H1 (cell line): ENCODE measurements around the gene CEACAM21. TPM values are rescaled to one million over a fixed set of nuclear protein-coding genes. Genes with fewer than 3 reads are reported as not detected.

ENCODE experiments used
- CTCF ChIA-PET: fragments of 300-600 bp; sonication (Branson Sonifier 250); formaldehyde crosslinking; loops from one replicate; lab custom pipeline; 2021; ENCODE audit not compliant: partially characterized antibody; lab: Charles Lee
- POLR2A ChIA-PET: fragments of 300-600 bp; sonication (Branson Sonifier 250); formaldehyde crosslinking; loops from one replicate; lab custom pipeline; 2021; ENCODE audit warnings: inconsistent platforms; ENCODE audit not compliant: partially characterized antibody; lab: Charles Lee
- DNase-seq, 2 experiments: peaks; one replicate each; pipeline versions ENCODE4 v3.0.0 to v3.0.0-alpha.2; 2010 to 2022; ENCODE audit warnings: low spot score in 2 of 2, low read depth in 1 of 2, mixed read lengths in 1 of 2
- FAIRE-seq: peaks from 2 replicates; lab custom pipeline; 2011; peaks lifted over from hg19 to GRCh38; lab: Jason Lieb, UNC
- H2AFZ ChIP-seq: 2 replicates; pipeline ENCODE4 v1.8.1; 2012; ENCODE audit warnings: low read length, inconsistent platforms
- H2AK5ac ChIP-seq: 2 replicates; pipeline ENCODE4 v1.6.1; 2013; ENCODE audit warnings: low read depth, low read length
- H2BK120ac ChIP-seq: replicated peaks from 2 replicates; pipeline ENCODE3; 2013; ENCODE audit warnings: low read depth, low read length, inconsistent platforms
- H2BK12ac ChIP-seq: 2 replicates; pipeline ENCODE4 v1.6.1; 2013; ENCODE audit warnings: low read depth, low read length
- H2BK15ac ChIP-seq: 2 replicates; pipeline ENCODE4 v1.6.1; 2013; ENCODE audit warnings: low read length
- H2BK20ac ChIP-seq: 2 replicates; pipeline ENCODE4 v1.6.1; 2013; ENCODE audit warnings: low read length
- H2BK5ac ChIP-seq: 2 replicates; pipeline ENCODE4 v1.6.1; 2013; ENCODE audit warnings: low read depth, low read length
- H3K14ac ChIP-seq: 2 replicates; pipeline ENCODE4 v1.6.1; 2013; ENCODE audit warnings: inconsistent platforms; ENCODE audit not compliant: insufficient read length
- H3K18ac ChIP-seq: 2 replicates; pipeline ENCODE4 v1.6.1; 2013; ENCODE audit warnings: low read length; ENCODE audit errors: extremely low read depth
- H3K23ac ChIP-seq: 2 replicates; pipeline ENCODE4 v1.6.1; 2013; ENCODE audit warnings: inconsistent platforms; ENCODE audit not compliant: insufficient read length
- H3K23me2 ChIP-seq: 2 replicates; pipeline ENCODE4 v1.6.1; 2013; ENCODE audit warnings: low read depth, low read length
- H3K27ac ChIP-seq: 2 replicates; pipeline ENCODE4 v1.6.1; 2011; ENCODE audit warnings: low read depth, low read length, inconsistent platforms
- H3K27me3 ChIP-seq, 4 experiments: replicated peaks in 1 of 4; 1 replicate in 1 of 4; 2 replicates in 3 of 4; pipeline versions ENCODE4 v1.6.1 to v1.8.1; 2011 to 2013; ENCODE audit warnings: low read length in 3 of 4, mild to moderate bottlenecking in 3 of 4, inconsistent platforms in 2 of 4, mixed read lengths in 2 of 4, moderate library complexity in 1 of 4; ENCODE audit not compliant: control insufficient read depth in 3 of 4, insufficient read depth in 3 of 4; ENCODE audit errors: extremely low read depth in 1 of 4
- H3K36me3 ChIP-seq, 4 experiments: 2 replicates each; pipeline versions ENCODE4 v1.6.1 to v1.8.1; 2011 to 2013; ENCODE audit warnings: mild to moderate bottlenecking in 4 of 4, low read length in 3 of 4, moderate library complexity in 2 of 4, control low read depth in 1 of 4, inconsistent platforms in 1 of 4; ENCODE audit not compliant: insufficient read depth in 4 of 4, control insufficient read depth in 2 of 4
- H3K4ac ChIP-seq: replicated peaks from 2 replicates; pipeline ENCODE3; 2013; ENCODE audit warnings: low read length, low read depth, mixed read lengths, inconsistent platforms; ENCODE audit not compliant: insufficient read length
- H3K4me1 ChIP-seq, 4 experiments: replicated peaks in 1 of 4; 1 replicate in 1 of 4; 2 replicates in 3 of 4; pipeline versions ENCODE4 v1.6.1 to v1.8.1; 2011 to 2013; ENCODE audit warnings: low read length in 3 of 4, inconsistent platforms in 2 of 4, mixed read lengths in 1 of 4; ENCODE audit not compliant: insufficient read depth in 4 of 4, control insufficient read depth in 3 of 4
- H3K4me2 ChIP-seq, 2 experiments: 2 replicates each; pipeline versions ENCODE4 v1.6.1 to v1.8.1; 2011 to 2013; ENCODE audit warnings: low read depth in 2 of 2, low read length in 2 of 2, control low read depth in 1 of 2, inconsistent platforms in 1 of 2, mild to moderate bottlenecking in 1 of 2; ENCODE audit not compliant: insufficient read depth in 1 of 2
- H3K4me3 ChIP-seq, 4 experiments: fragments of 200-600, 300-600 bp in 1 of 4; sonication (generic), shearing (Covaris generic), sonication (Bioruptor Twin) in 1 of 4; 2 replicates each; pipeline versions ENCODE4 v1.5.1 to v1.8.1; 2011 to 2016; ENCODE audit warnings: low read length in 4 of 4, low read depth in 3 of 4, control low read depth in 2 of 4, inconsistent platforms in 2 of 4, mild to moderate bottlenecking in 2 of 4, mixed read lengths in 1 of 4, moderate library complexity in 1 of 4; ENCODE audit not compliant: insufficient read depth in 2 of 4; ENCODE audit errors: extremely low read depth in 1 of 4
- H3K56ac ChIP-seq: replicated peaks from 2 replicates; pipeline ENCODE3; 2013; ENCODE audit warnings: low read depth, mild to moderate bottlenecking, mixed read lengths, low read length, inconsistent platforms; ENCODE audit not compliant: insufficient read length
- H3K79me1 ChIP-seq: 2 replicates; pipeline ENCODE4 v1.6.1; 2013; ENCODE audit warnings: low read depth, low read length, control low read depth
- H3K79me2 ChIP-seq, 2 experiments: 2 replicates each; pipeline versions ENCODE4 v1.6.1 to v1.8.1; 2012 to 2013; ENCODE audit warnings: low read length in 2 of 2, mild to moderate bottlenecking in 2 of 2, inconsistent platforms in 1 of 2; ENCODE audit not compliant: insufficient read depth in 2 of 2, control insufficient read depth in 1 of 2
- H3K9ac ChIP-seq, 4 experiments: replicated peaks in 1 of 4; 1 replicate in 1 of 4; 2 replicates in 3 of 4; pipeline versions ENCODE4 v1.6.1 to v1.8.1; 2011 to 2013; ENCODE audit warnings: low read depth in 3 of 4, low read length in 3 of 4, control low read depth in 2 of 4, mild to moderate bottlenecking in 2 of 4, moderate library complexity in 2 of 4, inconsistent platforms in 1 of 4; ENCODE audit errors: extremely low read depth in 1 of 4
- H3K9me3 ChIP-seq, 2 experiments: 2 replicates each; pipeline versions ENCODE4 v1.6.1 to v1.8.1; 2012 to 2013; ENCODE audit warnings: mild to moderate bottlenecking in 2 of 2, moderate library complexity in 2 of 2, control low read depth in 1 of 2, inconsistent platforms in 1 of 2, low read depth in 1 of 2, low read length in 1 of 2, mixed read lengths in 1 of 2; ENCODE audit not compliant: insufficient read depth in 2 of 2
- H4K20me1 ChIP-seq, 2 experiments: replicated peaks in 1 of 2; 2 replicates each; pipeline versions ENCODE3 to v1.8.1; 2011 to 2013; ENCODE audit warnings: inconsistent platforms in 2 of 2, low read length in 2 of 2, mild to moderate bottlenecking in 1 of 2; ENCODE audit not compliant: insufficient read depth in 2 of 2, control insufficient read depth in 1 of 2
- H4K5ac ChIP-seq: 2 replicates; pipeline ENCODE4 v1.6.1; 2013; ENCODE audit warnings: low read length, low read depth, mixed read lengths, inconsistent platforms; ENCODE audit not compliant: insufficient read length
- H4K8ac ChIP-seq: 2 replicates; pipeline ENCODE4 v1.8.0; 2013; ENCODE audit warnings: mild to moderate bottlenecking, moderate library complexity, low read length, inconsistent platforms; ENCODE audit not compliant: insufficient read depth; ENCODE audit errors: extremely low read depth
- H4K91ac ChIP-seq: replicated peaks from 2 replicates; pipeline ENCODE3; 2013; ENCODE audit warnings: low read length, mixed read lengths, inconsistent platforms; ENCODE audit not compliant: insufficient read length
- BRCA1 ChIP-seq: IDR thresholded peaks from 2 replicates; pipeline ENCODE4 v1.6.1; 2012; ENCODE audit warnings: low read depth, low read length, improper control_type of control experiment
- CBX8 ChIP-seq: fragments of 300-800, 300-1000 bp; sonication (generic); IDR thresholded peaks from 2 replicates; pipeline ENCODE4 v1.7.1; 2016; ENCODE audit warnings: low read depth, low read length, borderline replicate concordance
- CEBPB ChIP-seq: IDR thresholded peaks from 2 replicates; pipeline ENCODE4 v1.6.1; 2012; ENCODE audit warnings: low read depth, low read length
- GTF2F1 ChIP-seq: IDR thresholded peaks from 2 replicates; pipeline ENCODE4 v1.6.1; 2012; ENCODE audit warnings: low read depth, low read length, improper control_type of control experiment, borderline replicate concordance
- JUND ChIP-seq: IDR thresholded peaks from 2 replicates; pipeline ENCODE4 v1.6.1; 2011; ENCODE audit warnings: mild to moderate bottlenecking, improper control_type of control experiment, low read length
- KDM1A ChIP-seq: fragments of 200-600, 300-600 bp; sonication (generic); IDR thresholded peaks from 2 replicates; pipeline ENCODE4 v1.7.1; 2016; ENCODE audit warnings: mild to moderate bottlenecking, low read length, borderline replicate concordance
- KDM5A ChIP-seq: fragments of 200-600 bp; IDR thresholded peaks from 2 replicates; pipeline ENCODE4 v1.7.1; 2012; ENCODE audit warnings: mild to moderate bottlenecking, low read length, inconsistent platforms, mixed read lengths
- RAD21 ChIP-seq, 2 experiments: IDR thresholded peaks in 1 of 2; conservative IDR thresholded peaks in 1 of 2; 2 replicates each; pipeline ENCODE4 v1.6.1; 2011; ENCODE audit warnings: low read depth in 2 of 2, low read length in 2 of 2, improper control_type of control experiment in 1 of 2, inconsistent platforms in 1 of 2, mild to moderate bottlenecking in 1 of 2, moderate library complexity in 1 of 2
- RBBP5 ChIP-seq: IDR thresholded peaks from 2 replicates; pipeline ENCODE4 v1.7.1; 2012; ENCODE audit warnings: low read depth, mild to moderate bottlenecking, inconsistent platforms, low read length, moderate library complexity, borderline replicate concordance
- SIX5 ChIP-seq: IDR thresholded peaks from 2 replicates; pipeline ENCODE4 v1.6.1; 2011; ENCODE audit warnings: mild to moderate bottlenecking, low read depth, low read length
- SUZ12 ChIP-seq: fragments of 200-600 bp; sonication (generic); IDR thresholded peaks from 2 replicates; pipeline ENCODE4 v1.6.1; 2012; ENCODE audit warnings: mild to moderate bottlenecking, inconsistent platforms, low read length, moderate library complexity, mixed read lengths
- ZNF274 ChIP-seq: IDR thresholded peaks from 2 replicates; pipeline ENCODE4 v1.7.0; 2012; ENCODE audit warnings: low read length, borderline replicate concordance; ENCODE audit errors: extremely low read depth
- WGBS, 2 experiments: shearing (Covaris generic) in 1 of 2; methylation state at CpG; one replicate each; pipeline versions ENCODE4 v1.1.6 to v1.1.7; 2013 to 2015; ENCODE audit warnings: low lambda C conversion rate in 2 of 2, mixed read lengths in 2 of 2, inconsistent platforms in 1 of 2, low coverage in 1 of 2, missing lambda C conversion rate in 1 of 2; ENCODE audit not compliant: insufficient replicate concordance in 2 of 2, insufficient coverage in 1 of 2, insufficient read length in 1 of 2; ENCODE audit errors: extremely low coverage in 1 of 2, missing lambda C conversion rate in 1 of 2; 5-methylcytosine and 5-hydroxymethylcytosine counted together
- polyA plus RNA-seq, 7 experiments: library from polyadenylated mRNA; depleted of rRNA in 3 of 7; stranded (reverse) in 5 of 7; unstranded in 2 of 7; fragments of >200 nt in 5 of 7; fragments of 200-250 nt in 2 of 7; gene quantifications; 1 replicate in 5 of 7; 2 replicates in 1 of 7; 4 replicates in 1 of 7; pipeline versions ENCODE4 v1.2.1 to v1.2.3, GENCODE V29; 2011 to 2013; ENCODE audit warnings: missing spikeins in 2 of 7, mixed read lengths in 2 of 7
- total RNA-seq: library from RNA; stranded (reverse); fragmentation: NEBNext Ultra II Directional; extraction: Animal tissue kit (Norgen Biotek cat#: 25700); gene quantifications from 2 replicates; pipeline ENCODE4 v1.2.1, GENCODE V29; 2021

Gene CEACAM21
- total and polyA plus RNA-seq, 2 of the 8 experiments (the other 6 are each of a cell fraction or from before 2014, with no cell fraction given) = not detected

GRCh38 chr19:41604831-41605230, 28.9 kb downstream of the CEACAM21 start:
- Histone ChIP-seq H3K14ac (no peak overlapping the region), H3K9me3 (peaks cover 52 to 67% of the 10 kb centered on the region in 2 experiments), H3K56ac (no peak overlapping the region), H3K27ac (no peak overlapping the region), H3K4me3 (no peak overlapping the region), H3K4me2 (no peak overlapping the region), H2BK120ac (no peak overlapping the region), H4K8ac (no peak overlapping the region), H2AFZ (no peak overlapping the region), H3K23me2 (no peaks in the 10 kb centered on the region), H4K91ac (no peak overlapping the region), H4K20me1 (no peaks in the 10 kb centered on the region), H2BK12ac (no peak overlapping the region), H3K79me1 (no peaks in the 10 kb centered on the region), H4K5ac (no peak overlapping the region), H3K4ac (no peak overlapping the region), H2AK5ac (no peak overlapping the region), H2BK20ac (no peak overlapping the region), H3K9ac (no peak overlapping the region), H2BK15ac (no peak overlapping the region), H3K23ac (no peak overlapping the region), H2BK5ac (no peak overlapping the region), H3K27me3 (no peaks in the 10 kb centered on the region), H3K36me3 (no peaks in the 10 kb centered on the region), H3K18ac (no peak overlapping the region), H3K79me2 (no peaks in the 10 kb centered on the region), H3K4me1 (no peaks in the 10 kb centered on the region)
- 40% methylated on average over 3 of the region's 3 CpGs; no CpG with 5 or more reads in 1 of the 2 experiments for WGBS, 2 experiments
- no peak for FAIRE-seq
- ChIA-PET CTCF (interaction anchor here (0.5 to 1.4 kb wide), 3 partner anchors 10 to 155 kb away, joined by 3 to 4 read pairs (median 3); no protein-coding TSS in a partner anchor), POLR2A (no interaction called here)
- no peak for DNase-seq
- TF ChIP-seq ZNF274 (no peak), JUND (no peak), KDM1A (no peak), BRCA1 (no peak), GTF2F1 (no peak), RAD21 (IDR thresholded peaks at IDR 0.05 in 1 of 2, conservative IDR thresholded peaks at IDR 0.05 in 1 of 2; ENCODE audit: low read depth in 2 of 2, low read length in 2 of 2) (no peak), SIX5 (no peak), CEBPB (no peak), KDM5A (no peak), RBBP5 (no peak), CBX8 (no peak), SUZ12 (no peak)
